ENCODE measurements around the gene DLG2.

DLG2 gene

GRCh38 chr11:85539740-85540139 lies 87.4 kb downstream of the DLG2 start:
- no peak for TF ChIP-seq GABPA (IDR thresholded peaks at IDR 0.05; ENCODE audit: low read depth)
- TF ChIP-seq POLR2AphosphoS5 (IDR thresholded peaks at IDR 0.05; ENCODE audit: low read depth): no peak
- TF ChIP-seq REST (IDR thresholded peaks at IDR 0.05; ENCODE audit: insufficient replicate concordance, low read depth): no peak
- no peak for TF ChIP-seq SPI1 (IDR thresholded peaks at IDR 0.05; ENCODE audit: borderline replicate concordance, low read depth)
- TF ChIP-seq, protein P1, sequence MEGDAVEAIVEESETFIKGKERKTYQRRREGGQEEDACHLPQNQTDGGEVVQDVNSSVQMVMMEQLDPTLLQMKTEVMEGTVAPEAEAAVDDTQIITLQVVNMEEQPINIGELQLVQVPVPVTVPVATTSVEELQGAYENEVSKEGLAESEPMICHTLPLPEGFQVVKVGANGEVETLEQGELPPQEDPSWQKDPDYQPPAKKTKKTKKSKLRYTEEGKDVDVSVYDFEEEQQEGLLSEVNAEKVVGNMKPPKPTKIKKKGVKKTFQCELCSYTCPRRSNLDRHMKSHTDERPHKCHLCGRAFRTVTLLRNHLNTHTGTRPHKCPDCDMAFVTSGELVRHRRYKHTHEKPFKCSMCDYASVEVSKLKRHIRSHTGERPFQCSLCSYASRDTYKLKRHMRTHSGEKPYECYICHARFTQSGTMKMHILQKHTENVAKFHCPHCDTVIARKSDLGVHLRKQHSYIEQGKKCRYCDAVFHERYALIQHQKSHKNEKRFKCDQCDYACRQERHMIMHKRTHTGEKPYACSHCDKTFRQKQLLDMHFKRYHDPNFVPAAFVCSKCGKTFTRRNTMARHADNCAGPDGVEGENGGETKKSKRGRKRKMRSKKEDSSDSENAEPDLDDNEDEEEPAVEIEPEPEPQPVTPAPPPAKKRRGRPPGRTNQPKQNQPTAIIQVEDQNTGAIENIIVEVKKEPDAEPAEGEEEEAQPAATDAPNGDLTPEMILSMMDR (IDR thresholded peaks at IDR 0.05; ENCODE audit: insufficient read depth, low read length): no peak
- DNase-seq (ENCODE audit: low read depth in 1 of 2, low spot score in 1 of 2): no peak
- H3K4me3 ChIP-seq (replicated peaks; ENCODE audit: insufficient read depth, low read length): no peak overlapping the region
- no peak overlapping the region for H3K27ac ChIP-seq (replicated peaks)
- no peaks in the 10 kb centered on the region for H3K27me3 ChIP-seq (ENCODE audit: insufficient read depth, poor library complexity, severe bottlenecking)

- Histone ChIP-seq H3K27ac (replicated peaks) (no peak overlapping the region), H3K4me3 (replicated peaks; ENCODE audit: insufficient read depth, low read length) (no peak overlapping the region), H3K27me3 (ENCODE audit: insufficient read depth, poor library complexity, severe bottlenecking) (no peaks in the 10 kb centered on the region)
- DNase-seq (ENCODE audit: low read depth in 1 of 2, low spot score in 1 of 2): no peak
- no peak for TF ChIP-seq GABPA (IDR thresholded peaks at IDR 0.05; ENCODE audit: low read depth)
- TF ChIP-seq REST (IDR thresholded peaks at IDR 0.05; ENCODE audit: insufficient replicate concordance, low read depth): no peak
Observed at GRCh38 chr11:85539029-85539689, 88.0 kb downstream of the DLG2 start.

- no peak overlapping the region for H3K27ac ChIP-seq (replicated peaks)
- H3K4me3 ChIP-seq (replicated peaks; ENCODE audit: insufficient read depth, low read length): no peak overlapping the region
- no peaks in the 10 kb centered on the region for H3K27me3 ChIP-seq (ENCODE audit: insufficient read depth, poor library complexity, severe bottlenecking)
- TF ChIP-seq, protein P1 (IDR thresholded peaks at IDR 0.05; ENCODE audit: insufficient read depth, low read length): no peak
- TF ChIP-seq REST (IDR thresholded peaks at IDR 0.05; ENCODE audit: insufficient replicate concordance, low read depth) (no peak), GABPA (IDR thresholded peaks at IDR 0.05; ENCODE audit: low read depth) (no peak), POLR2AphosphoS5 (IDR thresholded peaks at IDR 0.05; ENCODE audit: low read depth) (no peak), SPI1 (IDR thresholded peaks at IDR 0.05; ENCODE audit: borderline replicate concordance, low read depth) (no peak)
- DNase-seq (ENCODE audit: low read depth in 1 of 2, low spot score in 1 of 2): no peak
Observed at GRCh38 chr11:85536438-85536837, 90.7 kb downstream of the DLG2 start.
